Ishikawa (cell line): ENCODE measurements around the gene TRIAP1.

Experiments
- CEBPB ChIP-seq: IDR thresholded peaks from 2 replicates; pipeline ENCODE4 v1.6.1; 2012
- CREB1 ChIP-seq: IDR thresholded peaks from 2 replicates; pipeline ENCODE4 v1.6.1; 2012; ENCODE audit warnings: low read depth
- EGR1 ChIP-seq: IDR thresholded peaks from 2 replicates; pipeline ENCODE4 v1.6.1; 2012
- EP300 ChIP-seq: IDR thresholded peaks from 2 replicates; pipeline ENCODE4 v1.6.1; 2012; ENCODE audit warnings: borderline replicate concordance
- FOXM1 ChIP-seq: IDR thresholded peaks from 2 replicates; pipeline ENCODE4 v1.6.1; 2012; ENCODE audit warnings: low read depth, borderline replicate concordance
- NFIC ChIP-seq: IDR thresholded peaks from 2 replicates; pipeline ENCODE4 v1.6.1; 2012
- RAD21 ChIP-seq: IDR thresholded peaks from 2 replicates; pipeline ENCODE4 v1.6.1; 2012; ENCODE audit warnings: low read depth
- TAF1 ChIP-seq: IDR thresholded peaks from 2 replicates; pipeline ENCODE4 v1.6.1; 2012; ENCODE audit warnings: low read depth, mild to moderate bottlenecking
- TCF12 ChIP-seq: IDR thresholded peaks from 2 replicates; pipeline ENCODE4 v1.6.1; 2012; ENCODE audit warnings: low read depth
- TEAD4 ChIP-seq: IDR thresholded peaks from 2 replicates; pipeline ENCODE4 v1.6.1; 2012
- YY1 ChIP-seq: IDR thresholded peaks from 2 replicates; pipeline ENCODE4 v1.6.1; 2012; ENCODE audit warnings: low read depth
- ZBTB7A ChIP-seq: IDR thresholded peaks from 2 replicates; pipeline ENCODE4 v1.6.1; 2012; ENCODE audit warnings: low read depth
- TF ChIP-seq, protein P1 (sequence below): IDR thresholded peaks from 2 replicates; pipeline ENCODE4 v1.6.1; 2012
- TF ChIP-seq, protein P2 (sequence below): IDR thresholded peaks from 2 replicates; pipeline ENCODE4 v1.6.1; 2012; ENCODE audit warnings: low read depth, mild to moderate bottlenecking
- TF ChIP-seq, protein P3 (sequence below): IDR thresholded peaks from 2 replicates; pipeline ENCODE4 v1.6.1; 2012

Gene TRIAP1

DNA sequence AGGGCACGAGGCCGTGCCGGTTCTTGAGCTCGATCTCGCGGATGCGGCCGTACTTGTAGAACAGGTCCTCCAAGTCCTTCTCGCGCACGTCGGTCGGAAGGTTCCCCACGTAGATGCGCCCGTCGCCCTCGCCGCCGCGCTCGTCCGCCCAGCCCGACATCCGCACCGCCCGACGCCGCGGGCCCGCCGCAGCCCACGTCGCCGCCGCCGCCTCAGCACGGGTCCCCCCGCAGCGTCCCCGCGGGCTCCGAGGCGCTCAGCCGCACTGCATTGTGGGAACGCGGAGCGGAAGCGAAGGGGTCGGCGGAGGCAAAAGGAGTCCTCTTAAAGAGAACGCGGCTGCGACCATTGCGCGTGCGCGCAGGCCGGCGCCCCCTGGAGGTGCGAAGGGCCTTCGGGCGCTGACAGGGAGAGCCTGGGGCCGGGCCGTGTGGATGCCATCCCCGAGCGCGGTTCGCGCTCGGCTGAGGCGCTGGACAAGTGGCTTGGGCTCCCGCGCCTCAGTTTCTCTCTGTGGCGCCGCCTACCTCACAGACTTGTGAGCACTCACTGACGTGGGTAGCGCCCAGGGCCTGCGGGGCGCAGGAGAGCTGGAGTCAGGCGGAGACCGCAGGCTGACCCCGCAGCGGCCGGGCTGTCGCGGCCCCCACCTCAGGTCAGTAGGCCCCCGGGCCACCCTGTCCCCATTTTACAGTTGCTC is 23.4 kb upstream of the TRIAP1 start, which contains the start of gene SRSF9:
Gene SRSF9, minus strand, starts transcription at position 299 of the 700 bp plus-strand sequence. Its CDS starts 139 bp downstream, at position 160.
- TF ChIP-seq EP300: no peak
- TF ChIP-seq TAF1: peak; percentile 65; the same call in 1 of the 2 replicates
- TF ChIP-seq, protein P1, sequence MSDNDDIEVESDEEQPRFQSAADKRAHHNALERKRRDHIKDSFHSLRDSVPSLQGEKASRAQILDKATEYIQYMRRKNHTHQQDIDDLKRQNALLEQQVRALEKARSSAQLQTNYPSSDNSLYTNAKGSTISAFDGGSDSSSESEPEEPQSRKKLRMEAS: peak; percentile 93
- peak; percentile 17; the same call in 1 of the 2 replicates for TF ChIP-seq RAD21
- TF ChIP-seq TCF12: peak; percentile 30; the same call in 1 of the 2 replicates
- TF ChIP-seq TEAD4: no peak
- peak; percentile 9; the same call in 1 of the 2 replicates for TF ChIP-seq YY1

DNA sequence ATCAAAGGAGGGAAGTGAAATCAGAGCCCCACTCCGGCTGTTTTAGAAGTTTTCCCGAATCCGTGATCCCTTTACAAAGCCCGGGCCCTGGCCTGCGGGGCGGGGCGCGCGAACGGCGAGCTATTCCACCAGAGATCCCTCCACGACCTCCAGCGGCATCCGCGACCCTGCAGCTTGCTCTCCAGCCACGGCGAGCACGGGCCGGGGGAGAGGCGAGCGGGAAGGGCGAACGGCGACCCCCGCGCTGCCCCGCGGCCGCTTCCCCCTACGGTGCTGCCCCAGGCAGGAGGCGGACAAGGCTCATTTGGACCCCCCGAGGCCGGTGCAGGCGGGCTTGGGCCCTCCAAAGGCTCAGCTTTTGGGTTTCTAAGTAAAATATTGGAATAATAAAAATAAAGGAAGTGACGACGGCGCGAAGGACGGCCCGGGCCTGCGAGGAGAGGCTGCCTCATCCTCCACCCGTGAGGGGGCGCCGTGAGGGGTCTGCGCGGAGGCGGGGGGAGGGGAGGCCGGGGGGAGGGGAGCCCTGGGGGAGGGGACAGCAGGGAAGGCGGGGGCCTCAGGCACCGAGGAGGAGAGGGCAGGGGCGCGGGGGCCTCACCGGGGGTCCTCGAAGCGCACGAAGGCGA is 22.8 kb upstream of the TRIAP1 start:
- TF ChIP-seq TEAD4: no peak
- no peak for TF ChIP-seq EGR1
- TF ChIP-seq RAD21: no peak
- TF ChIP-seq, protein P2, sequence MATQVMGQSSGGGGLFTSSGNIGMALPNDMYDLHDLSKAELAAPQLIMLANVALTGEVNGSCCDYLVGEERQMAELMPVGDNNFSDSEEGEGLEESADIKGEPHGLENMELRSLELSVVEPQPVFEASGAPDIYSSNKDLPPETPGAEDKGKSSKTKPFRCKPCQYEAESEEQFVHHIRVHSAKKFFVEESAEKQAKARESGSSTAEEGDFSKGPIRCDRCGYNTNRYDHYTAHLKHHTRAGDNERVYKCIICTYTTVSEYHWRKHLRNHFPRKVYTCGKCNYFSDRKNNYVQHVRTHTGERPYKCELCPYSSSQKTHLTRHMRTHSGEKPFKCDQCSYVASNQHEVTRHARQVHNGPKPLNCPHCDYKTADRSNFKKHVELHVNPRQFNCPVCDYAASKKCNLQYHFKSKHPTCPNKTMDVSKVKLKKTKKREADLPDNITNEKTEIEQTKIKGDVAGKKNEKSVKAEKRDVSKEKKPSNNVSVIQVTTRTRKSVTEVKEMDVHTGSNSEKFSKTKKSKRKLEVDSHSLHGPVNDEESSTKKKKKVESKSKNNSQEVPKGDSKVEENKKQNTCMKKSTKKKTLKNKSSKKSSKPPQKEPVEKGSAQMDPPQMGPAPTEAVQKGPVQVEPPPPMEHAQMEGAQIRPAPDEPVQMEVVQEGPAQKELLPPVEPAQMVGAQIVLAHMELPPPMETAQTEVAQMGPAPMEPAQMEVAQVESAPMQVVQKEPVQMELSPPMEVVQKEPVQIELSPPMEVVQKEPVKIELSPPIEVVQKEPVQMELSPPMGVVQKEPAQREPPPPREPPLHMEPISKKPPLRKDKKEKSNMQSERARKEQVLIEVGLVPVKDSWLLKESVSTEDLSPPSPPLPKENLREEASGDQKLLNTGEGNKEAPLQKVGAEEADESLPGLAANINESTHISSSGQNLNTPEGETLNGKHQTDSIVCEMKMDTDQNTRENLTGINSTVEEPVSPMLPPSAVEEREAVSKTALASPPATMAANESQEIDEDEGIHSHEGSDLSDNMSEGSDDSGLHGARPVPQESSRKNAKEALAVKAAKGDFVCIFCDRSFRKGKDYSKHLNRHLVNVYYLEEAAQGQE: no peak
- no peak for TF ChIP-seq EP300
- no peak for TF ChIP-seq ZBTB7A
- no peak for TF ChIP-seq CREB1
- no peak; the same call in 1 of the 2 replicates for TF ChIP-seq TAF1
- TF ChIP-seq CEBPB: no peak
- TF ChIP-seq YY1: no peak

DNA sequence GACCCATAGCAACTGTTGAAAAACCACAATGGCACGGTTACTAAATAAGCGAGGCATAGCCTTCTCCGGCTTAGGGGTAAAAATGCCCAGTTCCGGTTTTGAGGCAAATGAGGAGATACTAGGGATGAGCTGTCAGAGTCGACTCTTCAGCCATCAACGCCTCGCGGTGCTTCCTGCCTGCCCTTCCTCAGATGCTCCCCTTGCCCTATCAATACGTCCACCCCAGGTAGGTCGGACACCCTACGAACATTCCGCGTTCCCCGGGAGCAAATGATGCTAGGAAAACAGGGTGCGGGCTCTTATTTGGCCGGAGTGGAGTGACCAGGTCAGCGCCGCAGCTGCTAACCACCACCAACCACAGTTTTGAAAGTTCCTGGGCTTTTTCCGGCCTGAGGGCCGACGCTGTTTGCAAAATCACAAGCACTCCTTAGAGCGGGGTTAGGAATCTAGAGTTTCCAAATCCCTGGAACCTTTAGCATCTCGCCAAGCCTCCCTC is 22.2 kb upstream of the TRIAP1 start:
- TF ChIP-seq, protein P3, sequence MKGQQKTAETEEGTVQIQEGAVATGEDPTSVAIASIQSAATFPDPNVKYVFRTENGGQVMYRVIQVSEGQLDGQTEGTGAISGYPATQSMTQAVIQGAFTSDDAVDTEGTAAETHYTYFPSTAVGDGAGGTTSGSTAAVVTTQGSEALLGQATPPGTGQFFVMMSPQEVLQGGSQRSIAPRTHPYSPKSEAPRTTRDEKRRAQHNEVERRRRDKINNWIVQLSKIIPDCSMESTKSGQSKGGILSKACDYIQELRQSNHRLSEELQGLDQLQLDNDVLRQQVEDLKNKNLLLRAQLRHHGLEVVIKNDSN: no peak
- TF ChIP-seq TAF1 (no peak), TEAD4 (no peak), CEBPB (no peak), CREB1 (no peak), EGR1 (no peak), TCF12 (no peak), YY1 (no peak), ZBTB7A (no peak)
- TF ChIP-seq, protein P1: no peak
- TF ChIP-seq, protein P2: no peak

DNA sequence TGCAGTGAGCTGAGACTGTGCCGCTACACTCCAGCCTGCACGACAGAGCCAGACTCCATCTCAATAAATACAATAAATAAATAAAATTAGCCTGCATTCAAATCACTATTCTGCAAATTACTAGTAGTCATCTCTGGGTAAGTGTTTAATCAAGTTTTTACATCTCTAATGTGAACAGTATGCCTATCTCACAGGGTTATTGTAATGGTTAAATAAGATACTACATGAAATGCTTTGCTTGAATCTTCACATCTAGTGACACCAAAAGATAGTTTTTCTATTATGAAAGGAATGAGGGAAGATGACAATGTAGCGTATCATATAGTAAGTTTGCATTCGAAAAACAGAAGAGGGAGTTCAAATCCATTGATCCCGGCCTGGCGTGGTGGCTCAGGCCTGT is 21.3 kb upstream of the TRIAP1 start:
- TF ChIP-seq TEAD4: no peak
- TF ChIP-seq, protein P2: no peak
- TF ChIP-seq, protein P3: no peak
- TF ChIP-seq ZBTB7A: no peak
- no peak for TF ChIP-seq CREB1
- TF ChIP-seq CEBPB: no peak
- TF ChIP-seq EP300: no peak
- TF ChIP-seq, protein P1: no peak
- no peak for TF ChIP-seq RAD21
- no peak for TF ChIP-seq TCF12
- TF ChIP-seq NFIC: no peak
- TF ChIP-seq EGR1: no peak
- TF ChIP-seq FOXM1: no peak
